ENCODE data around the gene CACNA1I.

The CACNA1I gene

GRCh38 chr22:39666495-39666894 lies 95.9 kb downstream of the CACNA1I start:
- no peak for DNase-seq (ENCODE audit: low spot score)

- no peak for DNase-seq (ENCODE audit: low spot score)
Measured at GRCh38 chr22:39666926-39667325, 96.4 kb downstream of the CACNA1I start.

- no peak for DNase-seq (ENCODE audit: low spot score)
Measured at GRCh38 chr22:39669432-39669831, 98.9 kb downstream of the CACNA1I start.

- DNase-seq (ENCODE audit: low spot score) = no peak
Measured at GRCh38 chr22:39671936-39672335, 101.4 kb downstream of the CACNA1I start.

- DNase-seq (ENCODE audit: low spot score) = no peak
Measured at GRCh38 chr22:39674536-39674935, 104.0 kb downstream of the CACNA1I start.

- no peak for DNase-seq (ENCODE audit: low spot score)
Measured at GRCh38 chr22:39675947-39676346, 105.4 kb downstream of the CACNA1I start.

- DNase-seq (ENCODE audit: low spot score) = no peak
Measured at GRCh38 chr22:39677967-39678366, 107.4 kb downstream of the CACNA1I start.

- no peak for DNase-seq (ENCODE audit: low spot score)
Measured at GRCh38 chr22:39678862-39679490, 108.4 kb downstream of the CACNA1I start.

- no peak for DNase-seq (ENCODE audit: low spot score)
Measured at GRCh38 chr22:39679652-39680051, 109.1 kb downstream of the CACNA1I start.

GRCh38 chr22:39680486-39680885 lies 109.9 kb downstream of the CACNA1I start:
- DNase-seq (ENCODE audit: low spot score) = no peak

- DNase-seq (ENCODE audit: low spot score) = no peak
Measured at GRCh38 chr22:39681038-39681861, 110.7 kb downstream of the CACNA1I start.

- no peak for DNase-seq (ENCODE audit: low spot score)
Measured at GRCh38 chr22:39682994-39683393, 112.4 kb downstream of the CACNA1I start.

GRCh38 chr22:39683639-39684038 lies 113.1 kb downstream of the CACNA1I start:
- DNase-seq (ENCODE audit: low spot score) = no peak

GRCh38 chr22:39684702-39685281 lies 114.2 kb downstream of the CACNA1I start:
- no peak for DNase-seq (ENCODE audit: low spot score)

- no peak for DNase-seq (ENCODE audit: low spot score)
Measured at GRCh38 chr22:39685336-39686177, 115.0 kb downstream of the CACNA1I start.

GRCh38 chr22:39686178-39686620 lies 115.6 kb downstream of the CACNA1I start:
- no peak for DNase-seq (ENCODE audit: low spot score)

GRCh38 chr22:39686776-39687525 lies 116.4 kb downstream of the CACNA1I start:
- DNase-seq (ENCODE audit: low spot score) = no peak

- no peak for DNase-seq (ENCODE audit: low spot score)
Measured at GRCh38 chr22:39688186-39688785, 117.7 kb downstream of the CACNA1I start.

GRCh38 chr22:39689421-39689820 lies 118.9 kb downstream of the CACNA1I start:
- no peak for DNase-seq (ENCODE audit: low spot score)

GRCh38 chr22:39690881-39691605 lies 120.5 kb downstream of the CACNA1I start:
- no peak for DNase-seq (ENCODE audit: low spot score)

All from HuH-7.5 (cell line).